IMR-90 (cell line): ENCODE results near the gene SUGCT. TPM values are rescaled to one million over a fixed set of nuclear protein-coding genes. Genes with fewer than 3 reads are reported as not detected.
A peak's percentile ranks its signal among the peaks of the same experiment; 100 is the strongest.

Source experiments
- ATAC-seq: fragments of 200-7000 bp; cut with Tn5 transposase; 2 replicates; pipeline ENCODE4 v1.9.1; 2020; ENCODE audit warnings: low read depth, mild to moderate bottlenecking, moderate library complexity
- BruUV-seq: library from RNA; stranded (reverse); fragments of 400-500 nt; replicated peaks from 2 replicates; lab custom pipeline; 2021; lab: Mats Ljungman, UMichigan
- CTCF ChIA-PET: fragments of 300-600 bp; formaldehyde crosslinking; extraction: SDS; loops from one replicate; lab custom pipeline; 2021; ENCODE audit warnings: antibody characterized with exemption; lab: Yijun Ruan, JAX
- POLR2A ChIA-PET: fragments of 300-600 bp; sonication (Branson Sonifier 250); formaldehyde crosslinking; loops from one replicate; lab custom pipeline; 2022; ENCODE audit warnings: antibody characterized with exemption; ENCODE audit not compliant: unreplicated experiment; lab: Charles Lee
- DNase-seq: peaks from one replicate; pipeline ENCODE4 v3.0.0; 2013
- H2AFZ ChIP-seq: replicated peaks from 2 replicates; pipeline ENCODE3; 2013; ENCODE audit warnings: low read length, mild to moderate bottlenecking; ENCODE audit not compliant: poor library complexity
- H2AK5ac ChIP-seq: 2 replicates; pipeline ENCODE4 v1.6.1; 2013; ENCODE audit warnings: low read depth, low read length, inconsistent platforms
- H2AK9ac ChIP-seq: replicated peaks from 2 replicates; pipeline ENCODE3; 2013; ENCODE audit warnings: mild to moderate bottlenecking, low read depth, low read length, moderate library complexity; ENCODE audit not compliant: poor library complexity
- H2BK120ac ChIP-seq: 2 replicates; pipeline ENCODE4 v1.6.1; 2013; ENCODE audit warnings: low read depth, low read length, inconsistent platforms
- H2BK15ac ChIP-seq: 3 replicates; pipeline ENCODE4 v1.6.1; 2013; ENCODE audit warnings: low read depth, low read length, inconsistent platforms
- H2BK20ac ChIP-seq: 2 replicates; pipeline ENCODE4 v1.6.1; 2013; ENCODE audit warnings: low read depth, mild to moderate bottlenecking, inconsistent platforms, low read length, moderate library complexity
- H2BK5ac ChIP-seq: 2 replicates; pipeline ENCODE4 v1.6.1; 2013; ENCODE audit warnings: mild to moderate bottlenecking, low read depth, low read length, inconsistent platforms; ENCODE audit not compliant: poor library complexity, severe bottlenecking
- H3K14ac ChIP-seq: replicated peaks from 2 replicates; pipeline ENCODE4 v1.6.1; 2013; ENCODE audit warnings: low read depth, low read length, inconsistent platforms
- H3K18ac ChIP-seq: 2 replicates; pipeline ENCODE4 v1.6.1; 2013; ENCODE audit warnings: low read depth, low read length, control low read depth
- H3K23ac ChIP-seq: 2 replicates; pipeline ENCODE4 v1.6.1; 2013; ENCODE audit warnings: low read depth, low read length, inconsistent platforms
- H3K27ac ChIP-seq: 2 replicates; pipeline ENCODE4 v1.5.1; 2013; ENCODE audit warnings: mild to moderate bottlenecking, control low read depth, low read length; ENCODE audit not compliant: insufficient read depth
- H3K27me3 ChIP-seq: 2 replicates; pipeline ENCODE4 v1.6.1; 2013; ENCODE audit warnings: low read length; ENCODE audit not compliant: control insufficient read depth, insufficient read depth
- H3K36me3 ChIP-seq: 2 replicates; pipeline ENCODE4 v1.6.1; 2013; ENCODE audit warnings: low read length, mixed read lengths; ENCODE audit not compliant: control insufficient read depth, insufficient read depth
- H3K4ac ChIP-seq: 2 replicates; pipeline ENCODE4 v1.6.1; 2013; ENCODE audit warnings: low read depth, low read length, inconsistent platforms
- H3K4me1 ChIP-seq: 2 replicates; pipeline ENCODE4 v1.6.1; 2013; ENCODE audit warnings: low read length, mixed read lengths; ENCODE audit not compliant: control insufficient read depth, insufficient read depth
- H3K4me2 ChIP-seq: 2 replicates; pipeline ENCODE4 v1.6.1; 2013; ENCODE audit warnings: low read depth, mild to moderate bottlenecking, control low read depth, low read length, moderate library complexity
- H3K4me3 ChIP-seq: 2 replicates; pipeline ENCODE4 v1.5.1; 2013; ENCODE audit warnings: low read depth, mild to moderate bottlenecking, control low read depth, low read length, moderate library complexity; ENCODE audit not compliant: insufficient read depth
- H3K56ac ChIP-seq: 2 replicates; pipeline ENCODE4 v1.6.1; 2013; ENCODE audit warnings: low read length, inconsistent platforms; ENCODE audit not compliant: insufficient read depth; ENCODE audit errors: extremely low read depth
- H3K79me1 ChIP-seq, 2 experiments: 2 replicates each; pipeline ENCODE4 v1.6.1; 2013; ENCODE audit warnings: low read length in 2 of 2, inconsistent platforms in 1 of 2, low read depth in 1 of 2
- H3K9ac ChIP-seq: 2 replicates; pipeline ENCODE4 v1.6.1; 2013; ENCODE audit warnings: low read depth, low read length, control low read depth
- H3K9me1 ChIP-seq: 2 replicates; pipeline ENCODE4 v1.6.1; 2013; ENCODE audit warnings: low read length, inconsistent platforms; ENCODE audit not compliant: insufficient read depth
- H3K9me3 ChIP-seq: 2 replicates; pipeline ENCODE4 v1.6.1; 2013; ENCODE audit warnings: low read length; ENCODE audit not compliant: control insufficient read depth, insufficient read depth
- H4K20me1 ChIP-seq: 2 replicates; pipeline ENCODE4 v1.6.1; 2013; ENCODE audit warnings: low read length, inconsistent platforms; ENCODE audit not compliant: insufficient read depth
- H4K5ac ChIP-seq: 2 replicates; pipeline ENCODE4 v1.6.1; 2013; ENCODE audit warnings: mild to moderate bottlenecking, low read depth, low read length, control low read depth
- H4K8ac ChIP-seq, 2 experiments: 2 replicates each; pipeline ENCODE4 v1.6.1; 2013; ENCODE audit warnings: low read depth in 2 of 2, low read length in 2 of 2, control low read depth in 1 of 2, inconsistent platforms in 1 of 2
- H4K91ac ChIP-seq: 2 replicates; pipeline ENCODE4 v1.6.1; 2013; ENCODE audit warnings: low read depth, low read length, inconsistent platforms; ENCODE audit not compliant: insufficient read depth
- CEBPB ChIP-seq: IDR thresholded peaks from 2 replicates; pipeline ENCODE4 v1.6.1; 2012; ENCODE audit warnings: low read depth, low read length, improper control_type of control experiment
- CTCF ChIP-seq: conservative IDR thresholded peaks from 2 replicates; pipeline ENCODE4 v1.5.1; 2012; ENCODE audit warnings: mild to moderate bottlenecking, low read depth, low read length, improper control_type of control experiment
- FOS ChIP-seq: fragments of 150-350 bp; IDR thresholded peaks from 2 replicates; pipeline ENCODE4 v1.6.1; 2016; ENCODE audit warnings: low read depth, low read length
- MAFK ChIP-seq: IDR thresholded peaks from 2 replicates; pipeline ENCODE4 v1.6.1; 2012; ENCODE audit warnings: low read depth, low read length, improper control_type of control experiment
- RAD21 ChIP-seq: IDR thresholded peaks from 2 replicates; pipeline ENCODE4 v1.6.1; 2012; ENCODE audit warnings: low read length, improper control_type of control experiment
- RCOR1 ChIP-seq: IDR thresholded peaks from 2 replicates; pipeline ENCODE4 v1.6.1; 2012; ENCODE audit warnings: mild to moderate bottlenecking, low read length, improper control_type of control experiment; ENCODE audit not compliant: insufficient replicate concordance
- WGBS, 2 experiments: methylation state at CpG; one replicate each; pipeline versions ENCODE4 v1.1.5 to v1.1.7; 2013; ENCODE audit warnings: missing lambda C conversion rate in 2 of 2; ENCODE audit not compliant: insufficient read length in 1 of 2; ENCODE audit errors: extremely low coverage in 2 of 2; 5-methylcytosine and 5-hydroxymethylcytosine counted together
- dilution Hi-C: fragments of 300-500 bp; cut with HindIII; formaldehyde crosslinking; loops from one replicate; pipeline ENCODE4 v1.14.3; 2018; ENCODE audit warnings: low sequenced_read_pairs; ENCODE audit not compliant: unreplicated experiment
- in situ Hi-C: fragments of 300-500 bp; cut with MboI; formaldehyde crosslinking; loops from 3 replicates; pipeline ENCODE4 v1.14.3; 2019; ENCODE audit warnings: low sequenced_read_pairs, inconsistent platforms, mixed read lengths
- intact Hi-C: fragments of 100-400 bp; cut with micrococcal nuclease; formaldehyde crosslinking; loops from 2 replicates; pipeline ENCODE4 v1.10.0; 2022
- polyA plus RNA-seq, 3 experiments: library from polyadenylated mRNA; depleted of rRNA; stranded (reverse); fragments of >200 nt; gene quantifications; 2 replicates each; pipeline ENCODE4 v1.2.3, GENCODE V29; 2012; ENCODE audit warnings: low replicate concordance in 1 of 3
- total RNA-seq: library from RNA; depleted of rRNA; stranded (reverse); fragments of >200 nt; gene quantifications from 2 replicates; pipeline ENCODE4 v1.2.3, GENCODE V29; 2012
- TF ChIP-seq, protein P1 (sequence below): fragments of 150-350 bp; IDR thresholded peaks from 2 replicates; pipeline ENCODE4 v1.6.1; 2017; ENCODE audit warnings: mild to moderate bottlenecking, antibody characterized with exemption, low read length, low read depth

The SUGCT gene
- total and polyA plus RNA-seq, 2 of the 4 experiments (the other 2 are of a cell fraction) = 5.9 to 8.3 TPM

GRCh38 chr7:40698921-40699260 is 564.1 kb downstream of the SUGCT start:
- H3K79me1 ChIP-seq = no peaks in the 10 kb centered on the region
- H3K9ac ChIP-seq = no peak overlapping the region
- H3K18ac ChIP-seq = no peak overlapping the region
- H4K91ac ChIP-seq = no peak overlapping the region
- H2AK9ac ChIP-seq = no peak overlapping the region
- no TSS peak for BruUV-seq
- H3K4me1 ChIP-seq = no peaks in the 10 kb centered on the region; the same call in 1 of the 2 replicates
- H2BK120ac ChIP-seq = no peak overlapping the region
- dilution Hi-C loops (no loop called here), in situ Hi-C loops (no loop called here), intact Hi-C loops (no loop called here)
- H2AFZ ChIP-seq = no peak overlapping the region
- no peak overlapping the region for H2BK15ac ChIP-seq
- ATAC-seq = no peak
- H4K8ac ChIP-seq = no peak overlapping the region
- ChIA-PET POLR2A (no interaction called here), CTCF (no interaction called here)
- no peak overlapping the region for H3K27ac ChIP-seq
- no peak overlapping the region for H2BK20ac ChIP-seq
- H2AK5ac ChIP-seq = peak overlapping the region; percentile 15; the same call in 1 of the 2 replicates
- H3K27me3 ChIP-seq = no peaks in the 10 kb centered on the region
- no peak overlapping the region for H3K4me3 ChIP-seq
- H3K36me3 ChIP-seq = no peaks in the 10 kb centered on the region
- no peak overlapping the region for H4K5ac ChIP-seq
- WGBS, 2 experiments = no CpG with 5 or more reads among the region's 1 CpG
- H3K9me1 ChIP-seq = peaks cover 6% of the 10 kb centered on the region
- no peaks in the 10 kb centered on the region for H3K9me3 ChIP-seq
- no peak overlapping the region for H3K4me2 ChIP-seq
- DNase-seq = no peak
- H3K23ac ChIP-seq = no peak overlapping the region
- TF ChIP-seq CEBPB (no peak), FOS (no peak), MAFK (no peak), CTCF (no peak), RAD21 (no peak), RCOR1 (no peak)
- TF ChIP-seq, protein P1, sequence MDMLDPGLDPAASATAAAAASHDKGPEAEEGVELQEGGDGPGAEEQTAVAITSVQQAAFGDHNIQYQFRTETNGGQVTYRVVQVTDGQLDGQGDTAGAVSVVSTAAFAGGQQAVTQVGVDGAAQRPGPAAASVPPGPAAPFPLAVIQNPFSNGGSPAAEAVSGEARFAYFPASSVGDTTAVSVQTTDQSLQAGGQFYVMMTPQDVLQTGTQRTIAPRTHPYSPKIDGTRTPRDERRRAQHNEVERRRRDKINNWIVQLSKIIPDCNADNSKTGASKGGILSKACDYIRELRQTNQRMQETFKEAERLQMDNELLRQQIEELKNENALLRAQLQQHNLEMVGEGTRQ = no peak
- H3K14ac ChIP-seq = no peak overlapping the region
- no peak overlapping the region for H3K4ac ChIP-seq
- no peaks in the 10 kb centered on the region for H4K20me1 ChIP-seq
- H3K56ac ChIP-seq = no peak overlapping the region
- no peak overlapping the region for H2BK5ac ChIP-seq
